HG03521 (cell line): ENCODE data around the gene SH3PXD2B.
"Not testable (repeated sequence)": the region's sequence is repeated elsewhere in the genome, so short reads cannot be mapped to it uniquely, and the experiment has no call there.

Source experiments
- ATAC-seq: cut with Tn5 transposase; IDR thresholded peaks from one replicate; pipeline ENCODE4 v1.9.1; 2021; ENCODE audit warnings: mild to moderate bottlenecking, moderate library complexity; ENCODE audit not compliant: unreplicated experiment

The SH3PXD2B gene

DNA sequence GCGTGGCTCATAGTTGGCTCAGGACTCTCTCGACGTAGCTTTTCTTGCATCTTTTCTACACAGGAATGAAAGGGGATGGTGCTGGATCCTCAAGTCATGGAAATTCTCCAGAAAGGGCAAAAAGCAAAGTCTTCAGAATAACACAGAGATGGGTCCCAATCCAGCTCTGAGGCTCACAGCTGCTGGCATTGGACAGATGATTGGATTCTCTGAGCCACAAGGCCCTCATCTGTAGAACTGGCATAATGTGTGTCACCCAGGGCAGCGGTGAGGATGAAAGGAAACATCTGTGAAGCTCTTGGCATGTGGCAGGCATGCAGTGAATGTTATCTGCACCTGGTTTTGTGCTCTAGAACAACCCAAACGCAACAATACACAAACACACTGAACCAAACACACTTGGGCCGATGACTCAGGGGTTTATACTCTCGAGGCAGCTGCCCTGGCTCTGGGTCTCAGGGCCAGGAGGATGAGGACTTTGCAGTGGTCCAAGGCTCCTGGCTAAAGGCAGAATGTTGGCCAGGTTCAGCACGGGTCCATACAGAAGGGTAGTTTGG lies 106.8 kb downstream of the SH3PXD2B start:
- ATAC-seq, result no peak

DNA sequence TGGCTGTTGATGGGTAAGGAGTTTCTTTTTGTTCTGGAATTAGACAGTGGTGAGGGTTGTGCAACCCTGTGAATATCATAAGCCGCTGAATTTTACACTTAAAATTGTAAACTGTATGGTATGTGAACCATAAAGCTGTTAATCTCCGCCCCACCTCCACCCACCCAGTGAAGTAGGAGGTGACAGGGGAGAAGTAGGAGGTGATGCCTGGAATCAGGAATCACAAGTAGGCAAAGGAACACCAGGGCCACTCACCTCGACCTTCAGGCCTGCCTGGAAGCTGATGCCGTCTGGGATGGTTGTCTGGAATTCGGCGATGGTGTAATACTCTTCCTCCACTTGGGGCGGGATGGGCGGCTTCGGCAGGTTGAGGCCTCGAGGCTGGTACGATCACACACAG lies 108.4 kb downstream of the SH3PXD2B start:
- ATAC-seq, result no peak

GRCh38 chr5:172344855-172345409 lies 109.4 kb downstream of the SH3PXD2B start:
- no peak for ATAC-seq

GRCh38 chr5:172343741-172344140 lies 110.6 kb downstream of the SH3PXD2B start:
- no peak for ATAC-seq

DNA sequence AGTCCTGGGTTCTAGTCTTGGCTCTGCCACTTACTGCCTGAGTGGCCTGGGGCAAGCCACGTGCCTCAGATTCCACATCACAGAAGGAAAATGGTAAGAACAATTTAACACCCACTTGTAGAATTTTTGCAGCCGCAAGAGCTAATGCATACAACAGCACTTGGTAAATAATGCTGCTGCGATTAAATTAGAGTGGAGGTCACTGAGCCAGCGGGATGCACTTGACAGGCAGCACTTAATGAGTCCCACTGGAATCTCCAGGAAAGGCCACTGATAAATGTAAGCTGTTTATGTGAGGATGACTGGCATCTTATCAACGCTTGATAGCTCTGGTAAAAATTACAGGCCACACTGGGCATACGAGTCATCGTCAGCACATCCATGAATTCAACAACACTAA lies 111.4 kb downstream of the SH3PXD2B start:
- ATAC-seq, result no peak

- ATAC-seq, result no peak
Observed at GRCh38 chr5:172339264-172340180, 114.8 kb downstream of the SH3PXD2B start.

- ATAC-seq, result no peak
Observed at GRCh38 chr5:172336676-172337285, 117.5 kb downstream of the SH3PXD2B start.

GRCh38 chr5:172336264-172336663 lies 118.1 kb downstream of the SH3PXD2B start:
- ATAC-seq, result no peak

DNA sequence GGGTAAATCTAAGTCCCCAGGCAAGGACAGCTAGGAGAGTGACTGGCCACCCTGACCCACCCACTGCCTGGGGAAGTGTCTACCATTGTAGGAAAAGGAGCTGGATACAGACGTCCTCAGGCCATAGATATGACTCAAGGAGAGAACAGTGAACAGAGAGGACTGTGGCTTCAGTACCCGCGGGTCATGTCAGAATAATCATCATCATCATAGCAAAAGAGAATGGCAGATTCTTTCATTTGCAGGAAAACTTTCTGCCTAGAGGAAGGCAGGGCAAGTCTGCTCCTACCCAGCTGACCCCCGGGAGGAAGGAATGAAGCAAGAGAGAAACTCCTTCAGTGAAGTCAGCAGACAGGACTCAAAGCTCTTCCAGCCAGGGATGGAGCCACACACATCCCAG lies 118.6 kb downstream of the SH3PXD2B start:
- ATAC-seq, result no peak

DNA sequence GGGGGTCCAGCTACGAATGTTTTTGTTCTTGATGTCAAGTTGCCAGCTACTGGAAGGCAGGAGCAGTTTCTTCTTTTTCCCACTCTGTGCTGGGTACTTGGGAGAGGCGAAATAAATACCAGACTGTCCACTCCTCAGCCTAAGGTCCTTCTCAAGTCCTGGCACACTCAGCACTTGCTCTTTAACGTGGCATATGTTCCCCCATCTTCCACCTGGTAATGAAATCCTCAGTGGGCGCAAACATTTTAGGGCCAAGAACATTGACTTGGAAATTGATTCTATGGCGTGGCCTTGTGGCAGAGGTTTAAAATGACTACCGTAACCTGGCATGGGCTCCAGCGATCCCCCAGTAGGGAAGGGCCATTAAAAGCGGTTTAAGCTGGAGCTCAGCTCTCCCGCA lies 119.7 kb downstream of the SH3PXD2B start:
- ATAC-seq, result no peak

DNA sequence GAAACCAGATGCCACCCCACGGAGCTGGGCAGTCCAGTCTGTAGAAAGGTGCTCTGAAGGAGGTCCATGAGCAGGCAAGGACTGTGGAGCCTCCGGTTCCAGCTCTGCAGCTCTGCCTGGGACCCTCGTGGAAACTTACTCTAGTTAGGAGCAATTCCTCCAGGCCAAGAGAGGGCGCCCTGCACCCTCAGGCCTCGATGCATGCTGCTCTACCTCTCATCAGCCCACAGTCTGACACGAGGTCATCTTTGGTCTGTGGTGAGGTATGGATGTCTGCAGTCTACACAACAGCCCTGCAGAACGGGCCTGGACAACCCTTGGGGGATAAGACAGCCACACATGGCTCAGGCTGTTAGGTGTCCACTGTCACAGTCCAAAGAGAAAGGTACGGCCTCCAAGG lies 120.1 kb downstream of the SH3PXD2B start:
- ATAC-seq, result no peak

DNA sequence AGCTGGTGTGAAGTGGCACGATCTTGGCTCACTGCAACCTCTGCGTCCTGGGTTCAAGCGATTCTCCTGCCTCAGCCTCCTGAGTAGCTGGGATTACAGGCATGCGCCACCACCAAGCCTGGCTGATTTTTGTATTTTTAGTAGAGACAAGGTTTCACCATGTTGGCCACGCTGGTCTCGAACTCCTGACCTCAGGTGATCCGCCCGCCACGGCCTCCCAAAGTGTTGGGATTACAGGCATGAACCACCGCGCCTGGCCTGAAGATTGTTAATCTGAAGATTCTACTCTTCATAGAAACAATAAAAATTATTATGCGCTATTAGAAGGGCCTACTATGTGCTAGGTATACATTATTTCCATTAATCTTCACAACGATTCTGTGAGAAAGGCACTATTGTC lies 127.4 kb downstream of the SH3PXD2B start:
- not testable (repeated sequence) for ATAC-seq

GRCh38 chr5:172325452-172325851 lies 128.9 kb downstream of the SH3PXD2B start:
- ATAC-seq, result no peak

- no peak for ATAC-seq
Observed at GRCh38 chr5:172322028-172322965, 132.0 kb downstream of the SH3PXD2B start.

DNA sequence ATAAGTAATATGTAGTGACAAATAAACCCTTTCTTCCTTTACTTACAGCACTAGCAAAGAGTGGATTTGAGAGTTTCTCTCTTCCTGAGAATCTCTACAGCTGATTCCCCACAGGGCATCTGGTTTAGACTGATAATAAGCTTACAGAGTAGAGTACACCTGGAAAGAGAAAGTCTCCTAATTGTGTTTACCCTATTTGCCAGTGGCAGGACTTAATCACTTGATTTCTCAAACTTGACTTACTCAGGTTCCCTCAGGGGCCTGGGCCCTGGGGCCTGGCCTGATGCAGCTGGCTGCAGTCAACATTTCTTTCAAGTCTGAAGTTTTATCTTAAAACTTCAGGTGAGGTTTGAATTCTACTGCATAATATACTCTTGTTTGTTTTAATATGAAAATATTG lies 132.7 kb downstream of the SH3PXD2B start:
- no peak for ATAC-seq

DNA sequence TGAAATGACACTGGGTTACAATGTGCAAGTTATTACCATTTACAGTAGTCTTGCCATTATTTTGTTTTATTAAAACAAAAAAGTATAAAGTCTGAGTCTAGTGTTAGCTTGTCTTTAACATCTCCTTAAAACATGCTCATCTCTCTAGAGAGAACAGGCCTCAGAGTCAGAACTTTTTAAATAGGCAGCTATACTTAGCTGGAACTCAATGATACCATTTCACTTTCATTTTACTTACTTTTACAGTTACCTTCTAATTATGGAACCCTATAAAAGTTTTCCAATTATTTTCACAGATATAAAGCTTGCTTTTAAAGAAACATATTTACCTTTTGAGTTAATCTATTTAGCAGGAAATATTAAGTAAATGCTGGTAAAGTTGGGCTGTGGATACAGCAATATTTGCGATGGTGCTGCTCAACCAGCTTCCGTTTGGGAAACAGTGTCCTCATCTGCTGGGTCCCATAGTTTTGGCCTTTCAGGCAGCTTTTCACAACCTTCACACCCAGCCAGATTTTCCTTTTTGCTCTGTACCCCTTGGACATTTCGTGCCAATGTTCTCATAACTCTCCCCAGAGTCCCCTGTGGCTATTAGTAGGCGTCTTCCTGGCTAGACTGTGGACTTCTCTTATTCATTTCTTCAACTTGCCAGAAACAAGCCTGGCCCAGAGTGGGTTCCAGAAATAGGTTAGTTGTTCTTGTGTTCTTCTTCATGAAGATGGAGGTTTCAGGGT lies 134.4 kb downstream of the SH3PXD2B start:
- ATAC-seq, result no peak

GRCh38 chr5:172315587-172316493 lies 138.5 kb downstream of the SH3PXD2B start:
- no peak for ATAC-seq

DNA sequence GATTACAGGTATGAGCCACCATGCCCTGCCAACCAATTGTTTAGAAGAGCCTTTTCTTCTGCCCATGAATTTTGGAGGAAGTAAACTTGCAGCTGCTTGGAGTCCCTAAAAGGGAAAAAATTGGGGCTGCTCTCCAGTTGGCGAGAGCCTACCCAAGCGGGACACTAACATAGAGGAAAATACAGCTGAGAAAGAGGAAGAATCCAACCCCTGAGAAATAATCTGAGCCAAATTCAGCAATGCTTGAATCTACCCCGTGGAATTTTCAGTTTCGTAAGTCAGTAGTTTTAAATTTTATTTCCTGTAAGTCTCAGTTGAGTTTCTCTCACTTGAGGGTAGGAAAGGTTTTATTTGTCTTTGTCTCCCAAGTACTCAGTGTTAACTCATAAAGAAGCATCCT lies 140.4 kb downstream of the SH3PXD2B start:
- ATAC-seq, result no peak

DNA sequence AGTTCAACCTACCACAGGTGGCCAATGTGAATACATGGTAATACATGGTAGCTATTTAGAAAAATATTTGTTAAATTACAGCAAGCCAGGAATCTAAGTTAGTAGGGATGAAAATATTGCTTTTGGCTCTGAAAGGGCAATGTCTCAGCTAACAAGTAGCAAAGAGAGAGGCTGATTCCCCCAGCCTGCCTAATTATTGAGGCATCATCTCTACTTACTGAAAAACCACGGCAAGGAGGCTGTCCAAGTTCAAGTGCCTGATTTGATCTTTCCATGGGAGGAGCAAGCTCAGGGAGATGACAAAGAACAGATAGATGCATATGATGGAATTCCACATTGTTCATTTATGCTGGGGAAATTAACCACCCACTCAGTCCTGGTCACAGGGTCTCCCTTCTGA lies 142.0 kb downstream of the SH3PXD2B start:
- ATAC-seq, result no peak
